ENCODE measurements around the gene DAPK1. TPM values are rescaled to one million over a fixed set of nuclear protein-coding genes. Genes with fewer than 3 reads are reported as not detected.
"Not testable (repeated sequence)": the region's sequence is repeated elsewhere in the genome, so short reads cannot be mapped to it uniquely, and the experiment has no call there.

Gene DAPK1
- total RNA-seq, 2 experiments from 2014 or later: 1.2 to 6.8 TPM

- H3K4me3 Mint-ChIP-seq: no peak overlapping the region
These were observed 15.5 kb upstream of the DAPK1 start for GRCh38 chr9:87481890-87482855.

DNA sequence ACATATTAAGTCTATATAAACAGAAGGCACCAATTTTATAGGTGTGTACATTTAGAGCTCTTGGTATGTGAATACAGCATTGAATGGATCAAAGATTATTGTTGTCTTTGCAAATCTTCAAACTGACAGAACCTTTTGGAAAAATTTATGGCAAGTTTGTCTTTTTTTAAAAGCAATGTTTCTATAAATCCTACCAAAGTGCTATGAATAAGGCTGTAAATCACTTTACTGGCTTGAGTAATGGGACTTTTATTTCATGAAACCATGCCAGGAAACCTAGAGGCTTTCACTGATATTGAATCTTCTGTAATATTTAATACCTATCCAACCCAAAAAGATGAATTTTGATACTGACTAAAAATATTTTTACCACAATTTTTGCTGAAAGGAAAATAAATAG lies 7.4 kb upstream of the DAPK1 start:
- Mint-ChIP-seq H3K27me3 (peaks cover 4% of the 10 kb centered on the region), H3K36me3 (no peaks in the 10 kb centered on the region), H3K4me1 (no peaks in the 10 kb centered on the region), H3K9me3 (ENCODE audit: low read depth) (no peaks in the 10 kb centered on the region), H3K4me3 (no peak overlapping the region), H3K27ac (no peak overlapping the region)
- CTCF ChIA-PET: no interaction called here
- no peak for ATAC-seq
- no peak for DNase-seq

More at GRCh38 chr9:87481890-87482855, 15.5 kb upstream of the DAPK1 start:
- Mint-ChIP-seq H3K27me3 (no peaks in the 10 kb centered on the region), H3K4me1 (no peaks in the 10 kb centered on the region), H3K27ac (no peak overlapping the region), H3K36me3 (no peaks in the 10 kb centered on the region), H3K9me3 (ENCODE audit: low read depth) (no peaks in the 10 kb centered on the region)
- no peak for DNase-seq
- CTCF ChIA-PET: interaction anchor here (0.6 kb wide), 1 partner anchor 30 kb away, joined by 3 read pairs; no protein-coding TSS in a partner anchor
- no peak for ATAC-seq

DNA sequence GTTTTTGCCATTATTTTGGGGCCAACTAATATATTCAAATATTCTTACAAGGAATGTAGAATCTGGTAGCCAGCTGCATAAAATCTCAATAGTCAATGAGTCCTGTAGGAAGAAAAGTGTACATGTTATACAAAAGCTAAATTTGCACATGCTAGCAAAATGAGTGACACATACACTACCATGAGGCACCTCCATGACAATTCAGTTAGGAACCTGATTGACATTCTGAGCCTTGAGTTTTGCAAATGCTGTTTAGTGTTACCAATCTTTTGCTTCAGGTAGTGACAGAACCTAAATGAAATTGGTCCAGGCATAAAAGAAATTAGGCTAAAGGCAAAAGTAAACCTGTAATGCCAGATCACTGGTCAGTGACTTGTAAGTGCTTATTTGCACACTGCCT lies 6.8 kb upstream of the DAPK1 start:
- Mint-ChIP-seq H3K4me3 (no peak overlapping the region), H3K4me1 (no peaks in the 10 kb centered on the region), H3K27ac (no peak overlapping the region), H3K36me3 (no peaks in the 10 kb centered on the region), H3K9me3 (ENCODE audit: low read depth) (no peaks in the 10 kb centered on the region), H3K27me3 (peaks cover 8% of the 10 kb centered on the region)
- no peak for ATAC-seq
- DNase-seq: no peak
- CTCF ChIA-PET: no interaction called here

DNA sequence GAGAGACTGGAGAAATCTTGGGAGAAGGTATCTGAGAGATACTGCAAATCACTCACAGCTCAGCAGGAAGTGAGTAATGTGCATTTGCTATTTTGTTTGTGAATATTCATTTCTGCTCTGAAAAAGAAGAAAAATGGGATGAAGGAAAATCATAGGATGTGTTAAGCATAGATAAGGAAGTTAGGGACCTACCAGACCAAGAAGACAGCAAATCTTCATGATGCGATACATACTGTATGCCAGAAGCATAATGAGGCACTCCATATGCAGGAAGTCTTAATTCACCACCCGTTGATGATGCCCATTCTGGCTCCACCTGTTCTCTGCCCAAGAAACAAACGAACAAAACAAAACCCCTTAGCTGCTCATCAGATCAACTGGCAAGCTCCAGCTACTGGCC lies 6.1 kb upstream of the DAPK1 start:
- peaks cover 14% of the 10 kb centered on the region for H3K27me3 Mint-ChIP-seq

GRCh38 chr9:87492642-87493041 lies 5.0 kb upstream of the DAPK1 start:
- no peaks in the 10 kb centered on the region for H3K36me3 Mint-ChIP-seq
- DNase-seq (no peak), ATAC-seq (no peak)
- H3K4me3 Mint-ChIP-seq: no peak overlapping the region
- CTCF ChIA-PET: no interaction called here
- H3K27me3 Mint-ChIP-seq: peaks cover 21% of the 10 kb centered on the region
- H3K27ac Mint-ChIP-seq: no peak overlapping the region
- H3K9me3 Mint-ChIP-seq (ENCODE audit: low read depth): no peaks in the 10 kb centered on the region
- peaks cover 2% of the 10 kb centered on the region for H3K4me1 Mint-ChIP-seq

More for the DNA sequence above, 6.1 kb upstream of the DAPK1 start:
- no peak overlapping the region for H3K4me3 Mint-ChIP-seq
- no peaks in the 10 kb centered on the region for H3K36me3 Mint-ChIP-seq
- no peaks in the 10 kb centered on the region for H3K9me3 Mint-ChIP-seq (ENCODE audit: low read depth)
- H3K4me1 Mint-ChIP-seq: no peaks in the 10 kb centered on the region
- CTCF ChIA-PET: no interaction called here
- H3K27ac Mint-ChIP-seq: no peak overlapping the region
- ATAC-seq (no peak), DNase-seq (no peak)

GRCh38 chr9:87494970-87495471 lies 2.6 kb upstream of the DAPK1 start:
- peaks cover 4% of the 10 kb centered on the region for H3K4me1 Mint-ChIP-seq

GRCh38 chr9:87497080-87497603 lies 525 bp upstream of the DAPK1 start:
- Mint-ChIP-seq H3K27me3 (peaks cover 44% of the 10 kb centered on the region), H3K36me3 (no peaks in the 10 kb centered on the region), H3K27ac (no peak overlapping the region), H3K9me3 (ENCODE audit: low read depth) (no peaks in the 10 kb centered on the region), H3K4me3 (no peak overlapping the region), H3K4me1 (peaks cover 6% of the 10 kb centered on the region)
- CTCF ChIA-PET: no interaction called here
- no peak for ATAC-seq
- no peak for DNase-seq

More at GRCh38 chr9:87494970-87495471, 2.6 kb upstream of the DAPK1 start:
- no peak for DNase-seq
- no peak for ATAC-seq
- CTCF ChIA-PET: no interaction called here
- Mint-ChIP-seq H3K36me3 (no peaks in the 10 kb centered on the region), H3K4me3 (no peak overlapping the region), H3K9me3 (ENCODE audit: low read depth) (no peaks in the 10 kb centered on the region), H3K27ac (no peak overlapping the region), H3K27me3 (peaks cover 38% of the 10 kb centered on the region)

DNA sequence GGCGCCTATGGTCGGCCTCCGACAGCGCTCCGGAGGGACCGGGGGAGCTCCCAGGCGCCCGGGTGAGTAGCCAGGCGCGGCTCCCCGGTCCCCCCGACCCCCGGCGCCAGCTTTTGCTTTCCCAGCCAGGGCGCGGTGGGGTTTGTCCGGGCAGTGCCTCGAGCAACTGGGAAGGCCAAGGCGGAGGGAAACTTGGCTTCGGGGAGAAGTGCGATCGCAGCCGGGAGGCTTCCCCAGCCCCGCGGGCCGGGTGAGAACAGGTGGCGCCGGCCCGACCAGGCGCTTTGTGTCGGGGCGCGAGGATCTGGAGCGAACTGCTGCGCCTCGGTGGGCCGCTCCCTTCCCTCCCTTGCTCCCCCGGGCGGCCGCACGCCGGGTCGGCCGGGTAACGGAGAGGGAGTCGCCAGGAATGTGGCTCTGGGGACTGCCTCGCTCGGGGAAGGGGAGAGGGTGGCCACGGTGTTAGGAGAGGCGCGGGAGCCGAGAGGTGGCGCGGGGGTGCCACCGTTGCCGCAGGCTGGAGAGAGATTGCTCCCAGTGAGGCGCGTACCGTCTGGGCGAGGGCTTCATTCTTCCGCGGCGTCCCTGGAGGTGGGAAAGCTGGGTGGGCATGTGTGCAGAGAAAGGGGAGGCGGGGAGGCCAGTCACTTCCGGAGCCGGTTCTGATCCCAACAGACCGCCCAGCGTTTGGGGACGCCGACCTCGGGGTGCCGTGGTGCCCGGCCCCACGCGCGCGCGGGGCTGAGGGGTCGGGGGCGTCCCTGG lies 561 bp downstream of the DAPK1 start:
- peaks cover 6% of the 10 kb centered on the region for H3K4me1 Mint-ChIP-seq
- no peaks in the 10 kb centered on the region for H3K36me3 Mint-ChIP-seq
- ATAC-seq (peak; percentile 27), DNase-seq (no peak)
- no peak overlapping the region for H3K27ac Mint-ChIP-seq
- H3K9me3 Mint-ChIP-seq (ENCODE audit: low read depth): no peaks in the 10 kb centered on the region
- CTCF ChIA-PET: no interaction called here
- H3K4me3 Mint-ChIP-seq: no peak overlapping the region
- peaks cover 43% of the 10 kb centered on the region for H3K27me3 Mint-ChIP-seq

DNA sequence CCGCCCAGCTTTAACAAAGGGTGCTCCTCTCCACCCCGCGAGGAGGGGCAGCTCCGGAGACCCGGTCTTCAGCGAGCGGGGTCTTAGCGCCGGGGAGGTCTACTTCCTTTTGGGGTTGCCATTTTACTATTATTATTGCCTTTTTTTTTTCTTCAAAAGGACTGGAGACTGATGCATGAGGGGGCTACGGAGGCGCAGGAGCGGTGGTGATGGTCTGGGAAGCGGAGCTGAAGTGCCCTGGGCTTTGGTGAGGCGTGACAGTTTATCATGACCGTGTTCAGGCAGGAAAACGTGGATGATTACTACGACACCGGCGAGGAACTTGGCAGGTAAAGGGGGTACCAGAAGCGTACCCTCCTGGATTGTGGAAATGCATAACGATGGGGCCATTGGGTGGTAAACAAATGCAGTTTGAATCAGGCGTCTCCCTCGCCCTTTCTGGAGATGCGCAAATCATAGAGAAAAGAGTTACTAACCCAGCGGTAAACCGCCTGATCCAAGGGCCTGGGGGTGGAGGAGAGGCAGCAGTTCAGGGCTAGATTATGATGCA lies 1.2 kb downstream of the DAPK1 start:
- no peak overlapping the region for H3K27ac Mint-ChIP-seq
- H3K27me3 Mint-ChIP-seq: peaks cover 40% of the 10 kb centered on the region
- H3K4me1 Mint-ChIP-seq: peaks cover 6% of the 10 kb centered on the region
- CTCF ChIA-PET: no interaction called here
- ATAC-seq (no peak), DNase-seq (no peak)
- no peaks in the 10 kb centered on the region for H3K36me3 Mint-ChIP-seq
- H3K9me3 Mint-ChIP-seq (ENCODE audit: low read depth): no peaks in the 10 kb centered on the region
- peak overlapping the region; percentile 28 for H3K4me3 Mint-ChIP-seq

GRCh38 chr9:87499424-87500017 lies 1.9 kb downstream of the DAPK1 start:
- DNase-seq (no peak), ATAC-seq (no peak)
- Mint-ChIP-seq H3K27ac (no peak overlapping the region), H3K36me3 (no peaks in the 10 kb centered on the region), H3K27me3 (peaks cover 40% of the 10 kb centered on the region), H3K9me3 (ENCODE audit: low read depth) (no peaks in the 10 kb centered on the region), H3K4me3 (no peak overlapping the region), H3K4me1 (peaks cover 6% of the 10 kb centered on the region)
- CTCF ChIA-PET: no interaction called here

DNA sequence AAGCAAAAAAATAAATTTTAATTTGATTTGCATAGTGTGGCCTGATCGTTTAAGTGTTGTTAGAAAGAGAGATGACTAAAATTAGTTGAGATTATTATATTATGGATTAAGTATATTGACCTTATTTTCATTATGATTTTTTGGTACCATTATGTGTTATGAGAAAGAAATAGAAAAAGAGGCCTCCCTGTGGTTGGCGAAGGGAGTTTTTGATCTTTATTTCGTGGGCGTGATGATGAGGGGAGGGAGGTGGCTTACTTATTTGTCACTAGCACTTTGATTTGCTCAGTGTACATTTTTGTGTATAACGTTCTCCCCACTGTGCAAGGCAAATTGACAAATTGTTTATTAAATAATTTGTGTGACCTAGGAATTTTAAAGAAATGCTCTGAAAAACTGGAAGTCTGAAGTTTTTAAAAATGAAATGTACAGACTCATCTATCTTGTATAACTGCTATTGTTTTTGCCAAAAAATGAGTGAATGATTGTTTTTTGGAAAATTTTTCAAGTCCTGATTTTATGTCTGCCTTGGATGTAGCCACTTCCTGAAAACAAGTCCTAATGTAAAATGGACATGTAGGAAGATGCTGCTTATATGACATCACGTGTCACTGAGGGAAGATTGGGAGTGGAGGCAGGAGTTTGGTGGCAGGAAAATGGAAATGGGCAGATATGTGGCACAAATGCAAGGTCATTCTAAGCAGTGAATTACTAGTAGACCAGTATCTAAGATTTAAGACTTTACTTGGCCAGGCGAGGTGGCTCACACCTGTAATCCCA lies 3.0 kb downstream of the DAPK1 start:
- Mint-ChIP-seq H3K27ac (no peak overlapping the region), H3K9me3 (ENCODE audit: low read depth) (no peaks in the 10 kb centered on the region), H3K4me3 (no peak overlapping the region), H3K36me3 (no peaks in the 10 kb centered on the region), H3K4me1 (peaks cover 6% of the 10 kb centered on the region), H3K27me3 (peaks cover 38% of the 10 kb centered on the region)
- DNase-seq (no peak), ATAC-seq (no peak)
- CTCF ChIA-PET: no interaction called here

DNA sequence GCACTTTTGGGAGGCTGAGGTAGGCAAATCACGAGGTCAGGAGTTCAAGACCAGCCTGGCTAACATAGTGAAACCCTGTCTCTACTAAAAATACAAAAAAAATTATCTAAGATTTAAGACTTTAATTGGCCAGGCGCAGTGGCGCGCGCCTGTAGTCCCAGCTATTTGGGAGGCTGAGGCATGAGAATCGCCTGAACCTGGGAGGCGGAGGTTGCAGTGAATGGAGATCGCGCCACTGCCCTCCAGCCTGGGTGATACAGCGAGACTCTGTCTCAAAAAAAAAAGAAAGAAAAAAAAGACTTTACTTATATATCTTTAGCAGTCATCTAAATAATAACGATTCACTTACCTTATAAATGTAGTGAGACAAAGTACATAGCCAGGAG lies 3.6 kb downstream of the DAPK1 start:
- H3K4me1 Mint-ChIP-seq; CTCF ChIA-PET; H3K27ac Mint-ChIP-seq; H3K36me3 Mint-ChIP-seq; DNase-seq; H3K4me3 Mint-ChIP-seq; ATAC-seq; H3K9me3 Mint-ChIP-seq (ENCODE audit: low read depth): not testable (repeated sequence)
- H3K27me3 Mint-ChIP-seq: peaks cover 33% of the 10 kb centered on the region

Measured in activated CD8-positive, alpha-beta memory T cell treated with anti-CD3 and anti-CD28 coated beads, Interleukin-2, amount 10 ng/mL, durations not matched to agents 7 days and 5 days (primary cell).